H9 (cell line): ENCODE data around the gene UMPS. TPM values are rescaled to one million over a fixed set of nuclear protein-coding genes. Genes with fewer than 3 reads are reported as not detected.

Source experiments
- DNase-seq: peaks from one replicate; pipeline ENCODE4 v3.0.0-alpha.2; 2017
- H2AFZ ChIP-seq: one replicate; pipeline ENCODE4 v1.6.1; 2013; ENCODE audit warnings: mild to moderate bottlenecking, low read length, control low read depth, moderate library complexity
- H2AK5ac ChIP-seq: 2 replicates; pipeline ENCODE4 v1.6.1; 2013; ENCODE audit warnings: low read length, control low read depth, mixed read lengths; ENCODE audit not compliant: insufficient read length
- H2BK120ac ChIP-seq: one replicate; pipeline ENCODE4 v1.6.1; 2013; ENCODE audit warnings: low read depth, mild to moderate bottlenecking, low read length, control low read depth, inconsistent platforms; ENCODE audit not compliant: poor library complexity, severe bottlenecking
- H2BK12ac ChIP-seq: 2 replicates; pipeline ENCODE4 v1.6.1; 2013; ENCODE audit warnings: low read length, control low read depth, mixed read lengths, low read depth; ENCODE audit not compliant: insufficient read length
- H2BK15ac ChIP-seq: 2 replicates; pipeline ENCODE4 v1.6.1; 2013; ENCODE audit warnings: low read depth, low read length, control low read depth
- H2BK20ac ChIP-seq: one replicate; pipeline ENCODE4 v1.6.1; 2013; ENCODE audit warnings: low read depth, mild to moderate bottlenecking, low read length, control low read depth, inconsistent platforms; ENCODE audit not compliant: poor library complexity, severe bottlenecking
- H2BK5ac ChIP-seq: 2 replicates; pipeline ENCODE4 v1.6.1; 2013; ENCODE audit warnings: low read length, control low read depth, mixed read lengths; ENCODE audit not compliant: insufficient read length
- H3K14ac ChIP-seq: 2 replicates; pipeline ENCODE4 v1.6.1; 2013; ENCODE audit warnings: low read length, control low read depth; ENCODE audit not compliant: insufficient read depth
- H3K18ac ChIP-seq: 2 replicates; pipeline ENCODE4 v1.6.1; 2013; ENCODE audit warnings: low read depth, mild to moderate bottlenecking, mixed read lengths, low read length, control low read depth; ENCODE audit not compliant: insufficient read length
- H3K23ac ChIP-seq: 2 replicates; pipeline ENCODE4 v1.6.1; 2013; ENCODE audit warnings: low read length, control low read depth, mixed read lengths, low read depth; ENCODE audit not compliant: insufficient read length
- H3K23me2 ChIP-seq: 2 replicates; pipeline ENCODE4 v1.6.1; 2013; ENCODE audit warnings: low read depth, mild to moderate bottlenecking, mixed read lengths, low read length, control low read depth; ENCODE audit not compliant: insufficient read length, poor library complexity, severe bottlenecking
- H3K27ac ChIP-seq: 2 replicates; pipeline ENCODE4 v1.5.1; 2013; ENCODE audit warnings: low read length, control low read depth, mixed read lengths, low read depth; ENCODE audit not compliant: insufficient read length
- H3K27me3 ChIP-seq: 2 replicates; pipeline ENCODE4 v1.6.1; 2013; ENCODE audit warnings: low read length, control low read depth, inconsistent platforms; ENCODE audit not compliant: insufficient read depth
- H3K4ac ChIP-seq: 2 replicates; pipeline ENCODE4 v1.6.1; 2013; ENCODE audit warnings: low read depth, mild to moderate bottlenecking, control low read depth, inconsistent platforms, low read length, moderate library complexity
- H3K4me1 ChIP-seq: 2 replicates; pipeline ENCODE4 v1.6.1; 2013; ENCODE audit warnings: low read length, control low read depth, inconsistent platforms; ENCODE audit not compliant: insufficient read depth
- H3K4me2 ChIP-seq: 2 replicates; pipeline ENCODE4 v1.6.1; 2013; ENCODE audit warnings: low read length, control low read depth, mixed read lengths; ENCODE audit not compliant: insufficient read length, insufficient read depth
- H3K56ac ChIP-seq: 2 replicates; pipeline ENCODE4 v1.6.1; 2013; ENCODE audit warnings: low read depth, mild to moderate bottlenecking, mixed read lengths, low read length, control low read depth; ENCODE audit not compliant: insufficient read length
- H3K79me1 ChIP-seq: 2 replicates; pipeline ENCODE4 v1.6.1; 2013; ENCODE audit warnings: low read depth, mild to moderate bottlenecking, moderate library complexity, low read length, control low read depth, inconsistent platforms; ENCODE audit not compliant: insufficient read depth, poor library complexity, severe bottlenecking
- H3K79me2 ChIP-seq: 2 replicates; pipeline ENCODE4 v1.6.1; 2013; ENCODE audit warnings: low read length, control low read depth, inconsistent platforms; ENCODE audit not compliant: insufficient read depth
- H3K9ac ChIP-seq: 2 replicates; pipeline ENCODE4 v1.6.1; 2013; ENCODE audit warnings: low read length, control low read depth, mixed read lengths; ENCODE audit not compliant: insufficient read length; ENCODE audit errors: extremely low read depth
- H3K9me3 ChIP-seq: one replicate; pipeline ENCODE4 v1.6.1; 2013; ENCODE audit warnings: low read depth, low read length, inconsistent platforms; ENCODE audit not compliant: control insufficient read depth
- H3T11ph ChIP-seq: one replicate; pipeline ENCODE4 v1.6.1; 2013; ENCODE audit warnings: mild to moderate bottlenecking, low read length, control low read depth, inconsistent platforms
- H4K20me1 ChIP-seq: one replicate; pipeline ENCODE4 v1.6.1; 2013; ENCODE audit not compliant: control insufficient read depth, insufficient read length, insufficient read depth
- H4K5ac ChIP-seq: 2 replicates; pipeline ENCODE4 v1.6.1; 2013; ENCODE audit warnings: low read depth, mild to moderate bottlenecking, mixed read lengths, low read length, control low read depth; ENCODE audit not compliant: insufficient read length
- H4K8ac ChIP-seq: replicated peaks from 2 replicates; pipeline ENCODE4 v1.6.1; 2013; ENCODE audit warnings: low read length, control low read depth, mixed read lengths, low read depth; ENCODE audit not compliant: insufficient read length
- H4K91ac ChIP-seq: 2 replicates; pipeline ENCODE4 v1.6.1; 2013; ENCODE audit warnings: low read depth, mild to moderate bottlenecking, moderate library complexity, mixed read lengths, low read length, control low read depth; ENCODE audit not compliant: insufficient read length
- H3K27ac Mint-ChIP-seq, 3 experiments: 2 replicates in 2 of 3; 3 replicates in 1 of 3; pipeline ENCODE4 v1.8.0; 2020 to 2021; ENCODE audit warnings: mixed read lengths in 3 of 3, mild to moderate bottlenecking in 1 of 3, moderate library complexity in 1 of 3
- H3K27me3 Mint-ChIP-seq: 2 replicates; pipeline ENCODE4 v1.8.0; 2021; ENCODE audit warnings: low read depth, mild to moderate bottlenecking, moderate library complexity, mixed read lengths
- H3K36me3 Mint-ChIP-seq, 3 experiments: 2 replicates in 2 of 3; 3 replicates in 1 of 3; pipeline ENCODE4 v1.8.0; 2020 to 2021; ENCODE audit warnings: low read depth in 3 of 3, mixed read lengths in 3 of 3; ENCODE audit not compliant: insufficient read depth in 1 of 3
- H3K4me1 Mint-ChIP-seq, 2 experiments: 2 replicates each; pipeline ENCODE4 v1.8.0; 2020; ENCODE audit warnings: mixed read lengths in 2 of 2
- H3K4me3 Mint-ChIP-seq, 2 experiments: 2 replicates in 1 of 2; 3 replicates in 1 of 2; pipeline ENCODE4 v1.8.0; 2020 to 2021; ENCODE audit warnings: mild to moderate bottlenecking in 2 of 2, mixed read lengths in 2 of 2, moderate library complexity in 1 of 2
- H3K9me3 Mint-ChIP-seq, 2 experiments: 2 replicates in 1 of 2; 3 replicates in 1 of 2; pipeline ENCODE4 v1.8.0; 2020; ENCODE audit warnings: mild to moderate bottlenecking in 2 of 2, mixed read lengths in 2 of 2, moderate library complexity in 1 of 2
- CTCF ChIP-seq: fragments of 200-600 bp; sonication (generic); conservative IDR thresholded peaks from 3 replicates; pipeline ENCODE4 v1.8.0; 2021; ENCODE audit warnings: antibody characterized with exemption, mild to moderate bottlenecking
- WGBS: extraction: QIAGEN DNeasy Blood & Tissue Kit; methylation state at CpG from one replicate; pipeline ENCODE4 v1.1.7; 2013; ENCODE audit warnings: missing lambda C conversion rate, low lambda C conversion rate, mixed read lengths; ENCODE audit not compliant: insufficient read length; ENCODE audit errors: extremely low coverage; 5-methylcytosine and 5-hydroxymethylcytosine counted together
- total RNA-seq: library from RNA; stranded (reverse); gene quantifications from 2 replicates; pipeline ENCODE4 v1.2.1, GENCODE V29; 2021

UMPS gene
- total RNA-seq, 1 experiment from 2014 or later = 65.4 TPM

- H3K23me2 ChIP-seq = no peaks in the 10 kb centered on the region
- H3K4me3 Mint-ChIP-seq = no peak overlapping the region
- WGBS = no CpG with 5 or more reads among the region's 11 CpGs
- no peak overlapping the region for H3K9ac ChIP-seq
- no peaks in the 10 kb centered on the region for H3K4me1 ChIP-seq
- H2BK15ac ChIP-seq = no peak overlapping the region
- H3K27ac Mint-ChIP-seq = no peak overlapping the region; a peak in 1 of 7 replicates
- H2BK120ac ChIP-seq = no peak overlapping the region
- no peak overlapping the region for H3K18ac ChIP-seq
- H3K79me1 ChIP-seq = no peaks in the 10 kb centered on the region
- H3K4ac ChIP-seq = no peak overlapping the region
- H2BK12ac ChIP-seq = no peak overlapping the region
- no peak overlapping the region for H3K56ac ChIP-seq
- no peak overlapping the region for H3K27ac ChIP-seq
- no peaks in the 10 kb centered on the region for H3K4me1 Mint-ChIP-seq
- no peak overlapping the region for H4K8ac ChIP-seq
- no peak for DNase-seq
- H3K79me2 ChIP-seq = no peaks in the 10 kb centered on the region
- H4K91ac ChIP-seq = no peak overlapping the region
- H3K23ac ChIP-seq = no peak overlapping the region
- H3T11ph ChIP-seq = no peak overlapping the region
- H3K27me3 ChIP-seq = no peaks in the 10 kb centered on the region; the same call in 1 of the 2 replicates
- H3K27me3 Mint-ChIP-seq = peaks cover 2% of the 10 kb centered on the region; the same call in 1 of the 2 replicates
- no peak overlapping the region for H3K14ac ChIP-seq
- no peak overlapping the region for H3K4me2 ChIP-seq
- no peaks in the 10 kb centered on the region for H3K36me3 Mint-ChIP-seq
- no peak overlapping the region for H2AK5ac ChIP-seq
- no peak for TF ChIP-seq CTCF
- H4K5ac ChIP-seq = no peak overlapping the region
- no peak overlapping the region for H2AFZ ChIP-seq
- H2BK5ac ChIP-seq = no peak overlapping the region
- H4K20me1 ChIP-seq = no peaks in the 10 kb centered on the region
- no peak overlapping the region for H2BK20ac ChIP-seq
- no peaks in the 10 kb centered on the region for H3K9me3 ChIP-seq
- no peaks in the 10 kb centered on the region for H3K9me3 Mint-ChIP-seq
Measured at GRCh38 chr3:124714223-124714853, 15.9 kb upstream of the UMPS start.
